Camera-type eye (tissue), 1 donor: ENCODE results near the gene TIMP1. TPM values are rescaled to one million over a fixed set of nuclear protein-coding genes. Genes with fewer than 3 reads are reported as not detected.

ENCODE experiments used
- total RNA-seq: library from RNA; depleted of rRNA; stranded (reverse); fragments of >200 nt; gene quantifications from one replicate; pipeline ENCODE4 v1.2.3, GENCODE V29; 2014

The TIMP1 gene
- total RNA-seq, result 60.9 TPM

GRCh38 chrX:47581731-47582647, at the start of gene TIMP1:
TIMP1 (plus strand) TSS chrX:47582436; CDS start chrX:47583416, 980 bp downstream.

GRCh38 chrX:47560934-47561658, 21.1 kb upstream of the TIMP1 start, which contains the start of gene ARAF:
ARAF (plus strand) TSS chrX:47561205; CDS start chrX:47562968, 1,763 bp downstream.

GRCh38 chrX:47619486-47620302, 37.5 kb downstream of the TIMP1 start, which contains the start of gene SYN1:
SYN1 (minus strand) TSS chrX:47619857; CDS start chrX:47619728, 129 bp downstream.

GRCh38 chrX:47629419-47630200, 47.4 kb downstream of the TIMP1 start, which contains the start of gene CFP:
CFP (minus strand) TSS chrX:47629930; CDS start chrX:47629844, 86 bp downstream.

Other genes starting within 250 kb of the TIMP1 start
- gene ZNF157, start 211.9 kb upstream of the TIMP1 start, total RNA-seq, result 2.6 TPM
- 17.4 TPM for gene ZNF41, start 99.2 kb upstream of the TIMP1 start, total RNA-seq
- 23.0 TPM for gene ARAF, start 21.2 kb upstream of the TIMP1 start, total RNA-seq
- gene SYN1, start 37.4 kb downstream of the TIMP1 start, total RNA-seq, result 5.7 TPM
- 5.2 TPM for gene CFP, start 47.5 kb downstream of the TIMP1 start, total RNA-seq
- gene ELK1, start 68.1 kb downstream of the TIMP1 start, total RNA-seq, result 16.4 TPM
- 41.6 TPM for gene UXT, start 76.7 kb downstream of the TIMP1 start, total RNA-seq